PC-9 (cell line): Measurements from ENCODE around the gene ATP11C.

Source experiments
- CTCF ChIP-seq: fragments of 200-600 bp; sonication (generic); conservative IDR thresholded peaks from 2 replicates; pipeline ENCODE4 v1.6.1; 2017; ENCODE audit warnings: mixed run types, antibody characterized with exemption, mild to moderate bottlenecking, moderate library complexity
- EZH2 ChIP-seq: fragments of 200-600 bp; sonication (generic); IDR thresholded peaks from 2 replicates; pipeline ENCODE4 v1.8.0; 2017; ENCODE audit warnings: antibody characterized with exemption, low read depth

- TF ChIP-seq CTCF (no peak), EZH2 (no peak)
Measured at GRCh38 chrX:139820358-139820984, 112.4 kb downstream of the ATP11C start.
